SU-DHL-6 (cell line): ENCODE data around the gene NXPH4.

Source experiments
- CTCF ChIP-seq: fragments of 200-600 bp; sonication (generic); IDR thresholded peaks from one replicate; pipeline ENCODE4 v1.5.1; 2017; ENCODE audit warnings: antibody characterized with exemption, mild to moderate bottlenecking, low read length, moderate library complexity; ENCODE audit not compliant: insufficient read depth, poor library complexity, severe bottlenecking
- EZH2phosphoT487 ChIP-seq: fragments of 200-600 bp; sonication (generic), shearing (Covaris generic); conservative IDR thresholded peaks from 2 replicates; pipeline ENCODE4 v1.6.1; 2018; ENCODE audit warnings: mild to moderate bottlenecking, antibody characterized with exemption, low read length, moderate library complexity, mixed read lengths

- TF ChIP-seq CTCF (no peak), EZH2phosphoT487 (no peak)
Observed at GRCh38 chr12:57202321-57202720, 14.3 kb upstream of the NXPH4 start.
